ENCODE data around the gene KCNH1. TPM values are rescaled to one million over a fixed set of nuclear protein-coding genes. Genes with fewer than 3 reads are reported as not detected.

Gene KCNH1
- total and polyA plus RNA-seq, 2 experiments from 2014 or later: 0.03 to 0.17 TPM

DNA sequence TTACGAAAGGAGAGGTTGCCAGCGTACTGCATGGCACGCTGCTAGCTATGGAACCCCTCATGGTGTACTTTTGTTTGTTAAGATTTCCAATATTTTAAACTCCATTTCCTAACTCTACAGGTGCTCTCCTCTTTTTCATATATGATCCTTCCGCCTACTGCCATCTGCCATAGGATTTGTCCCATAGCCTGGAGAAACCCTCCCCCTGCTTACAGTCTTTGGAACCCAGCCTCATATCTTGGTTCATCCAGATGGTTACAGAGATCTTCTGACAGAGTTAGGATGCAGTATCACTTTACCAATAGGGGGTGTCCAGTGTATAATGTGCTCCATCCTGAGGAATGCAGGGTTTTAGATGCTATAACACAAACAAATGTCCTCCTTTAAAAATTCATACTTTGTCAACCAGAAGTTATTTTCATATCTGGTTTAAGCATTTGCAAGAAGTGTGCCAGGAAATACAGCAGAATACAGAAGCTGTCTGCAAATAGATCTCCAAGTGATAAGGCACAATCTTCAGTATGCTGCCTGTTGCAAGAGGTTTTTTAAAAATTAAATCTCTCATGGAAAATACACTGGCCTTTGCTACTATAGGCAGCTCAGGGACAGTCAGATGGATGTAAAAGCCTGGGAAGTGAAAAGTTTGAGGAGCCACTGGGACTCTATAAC lies 377.8 kb downstream of the KCNH1 start:
- WGBS (ENCODE audit: low lambda C conversion rate, missing lambda C conversion rate): 96% methylated on average over 4 of the region's 4 CpGs
- no peak overlapping the region for H2AFZ ChIP-seq
- H4K20me1 ChIP-seq (ENCODE audit: insufficient read depth, poor library complexity, severe bottlenecking): no peaks in the 10 kb centered on the region
- no peaks in the 10 kb centered on the region for H3K36me3 ChIP-seq (replicated peaks; ENCODE audit: insufficient read depth, low read depth)
- H3K4me1 ChIP-seq (ENCODE audit: insufficient read depth): no peaks in the 10 kb centered on the region
- no peak overlapping the region for H3K4me3 ChIP-seq
- H3K9me3 ChIP-seq (ENCODE audit: low read depth): no peaks in the 10 kb centered on the region
- no peaks in the 10 kb centered on the region for H3K9me2 ChIP-seq (replicated peaks; ENCODE audit: insufficient read depth)
- no peak overlapping the region for H3K27ac ChIP-seq
- H3K79me2 ChIP-seq: no peaks in the 10 kb centered on the region
- no peak for DNase-seq (ENCODE audit: low spot score)
- TF ChIP-seq, protein P1, sequence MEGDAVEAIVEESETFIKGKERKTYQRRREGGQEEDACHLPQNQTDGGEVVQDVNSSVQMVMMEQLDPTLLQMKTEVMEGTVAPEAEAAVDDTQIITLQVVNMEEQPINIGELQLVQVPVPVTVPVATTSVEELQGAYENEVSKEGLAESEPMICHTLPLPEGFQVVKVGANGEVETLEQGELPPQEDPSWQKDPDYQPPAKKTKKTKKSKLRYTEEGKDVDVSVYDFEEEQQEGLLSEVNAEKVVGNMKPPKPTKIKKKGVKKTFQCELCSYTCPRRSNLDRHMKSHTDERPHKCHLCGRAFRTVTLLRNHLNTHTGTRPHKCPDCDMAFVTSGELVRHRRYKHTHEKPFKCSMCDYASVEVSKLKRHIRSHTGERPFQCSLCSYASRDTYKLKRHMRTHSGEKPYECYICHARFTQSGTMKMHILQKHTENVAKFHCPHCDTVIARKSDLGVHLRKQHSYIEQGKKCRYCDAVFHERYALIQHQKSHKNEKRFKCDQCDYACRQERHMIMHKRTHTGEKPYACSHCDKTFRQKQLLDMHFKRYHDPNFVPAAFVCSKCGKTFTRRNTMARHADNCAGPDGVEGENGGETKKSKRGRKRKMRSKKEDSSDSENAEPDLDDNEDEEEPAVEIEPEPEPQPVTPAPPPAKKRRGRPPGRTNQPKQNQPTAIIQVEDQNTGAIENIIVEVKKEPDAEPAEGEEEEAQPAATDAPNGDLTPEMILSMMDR (IDR thresholded peaks at IDR 0.05; ENCODE audit: poor library complexity): no peak
- TF ChIP-seq EZH2 (IDR thresholded peaks at IDR 0.05; ENCODE audit: borderline replicate concordance): no peak
- TF ChIP-seq EZH2phosphoT487 (IDR thresholded peaks at IDR 0.05; ENCODE audit: low read depth, severe bottlenecking, unreplicated experiment): no peak
- no peaks in the 10 kb centered on the region for H3K27me3 ChIP-seq
- no peak overlapping the region for H3K4me2 ChIP-seq

- Histone ChIP-seq H3K79me2 (no peaks in the 10 kb centered on the region), H4K20me1 (ENCODE audit: insufficient read depth, poor library complexity, severe bottlenecking) (no peaks in the 10 kb centered on the region), H3K4me2 (no peak overlapping the region), H3K36me3 (replicated peaks; ENCODE audit: insufficient read depth, low read depth) (no peaks in the 10 kb centered on the region), H2AFZ (no peak overlapping the region), H3K9me3 (ENCODE audit: low read depth) (no peaks in the 10 kb centered on the region), H3K9me2 (replicated peaks; ENCODE audit: insufficient read depth) (no peaks in the 10 kb centered on the region), H3K27me3 (peaks cover 5% of the 10 kb centered on the region), H3K27ac (no peak overlapping the region), H3K4me1 (ENCODE audit: insufficient read depth) (no peaks in the 10 kb centered on the region), H3K4me3 (no peak overlapping the region)
- TF ChIP-seq, protein P1 (IDR thresholded peaks at IDR 0.05; ENCODE audit: poor library complexity): no peak
- TF ChIP-seq EZH2 (IDR thresholded peaks at IDR 0.05; ENCODE audit: borderline replicate concordance): no peak
- DNase-seq (ENCODE audit: low spot score): peak; percentile 56
- WGBS (ENCODE audit: low lambda C conversion rate, missing lambda C conversion rate): 50% methylated on average over 8 of the region's 8 CpGs
Observed at GRCh38 chr1:210754878-210755665, 378.9 kb downstream of the KCNH1 start.

- no peak for DNase-seq (ENCODE audit: low spot score)
- no peak overlapping the region for H2AFZ ChIP-seq
- WGBS (ENCODE audit: low lambda C conversion rate, missing lambda C conversion rate): 81% methylated on average over 2 of the region's 2 CpGs
- no peak overlapping the region for H3K27ac ChIP-seq
- no peaks in the 10 kb centered on the region for H3K36me3 ChIP-seq (replicated peaks; ENCODE audit: insufficient read depth, low read depth)
- peaks cover 5% of the 10 kb centered on the region for H3K27me3 ChIP-seq
- no peaks in the 10 kb centered on the region for H3K9me2 ChIP-seq (replicated peaks; ENCODE audit: insufficient read depth)
- no peaks in the 10 kb centered on the region for H3K79me2 ChIP-seq
- no peaks in the 10 kb centered on the region for H3K4me1 ChIP-seq (ENCODE audit: insufficient read depth)
- H4K20me1 ChIP-seq (ENCODE audit: insufficient read depth, poor library complexity, severe bottlenecking): no peaks in the 10 kb centered on the region
- H3K4me3 ChIP-seq: no peak overlapping the region
- no peaks in the 10 kb centered on the region for H3K9me3 ChIP-seq (ENCODE audit: low read depth)
- TF ChIP-seq, protein P1 (IDR thresholded peaks at IDR 0.05; ENCODE audit: poor library complexity): no peak
- TF ChIP-seq EZH2phosphoT487 (IDR thresholded peaks at IDR 0.05; ENCODE audit: low read depth, severe bottlenecking, unreplicated experiment) (no peak), EZH2 (IDR thresholded peaks at IDR 0.05; ENCODE audit: borderline replicate concordance) (no peak)
- H3K4me2 ChIP-seq: no peak overlapping the region
Observed at GRCh38 chr1:210751911-210752310, 382.0 kb downstream of the KCNH1 start.
